Activated CD4-positive, alpha-beta T cell treated with anti-CD3 and anti-CD28 coated beads, Interleukin-10, Interleukin-2, amounts not matched to agents 100 ng/mL and 50 ng/mL, durations not matched to agents 16 hours and 8 hours (primary cell): ENCODE measurements around the gene DDX56.
"Not testable (repeated sequence)": the region's sequence is repeated elsewhere in the genome, so short reads cannot be mapped to it uniquely, and the experiment has no call there.

Experiments
- DNase-seq: peaks from one replicate; pipeline ENCODE4 v3.0.0-alpha.2; 2020

The DDX56 gene

GRCh38 chr7:44595934-44596635 lies 22.4 kb upstream of the DDX56 start:
- DNase-seq, result no peak

- DNase-seq, result no peak
Measured at GRCh38 chr7:44590910-44591309, 17.2 kb upstream of the DDX56 start.

GRCh38 chr7:44587843-44588711 lies 14.4 kb upstream of the DDX56 start:
- peak; percentile 68 for DNase-seq

GRCh38 chr7:44583146-44583865 lies 9.6 kb upstream of the DDX56 start:
- no peak for DNase-seq

- DNase-seq, result peak; percentile 100
Measured at GRCh38 chr7:44581879-44582603, 8.3 kb upstream of the DDX56 start, which contains the start of gene TMED4. TSS of gene TMED4 (minus strand) at chr7:44582231. CDS start at chr7:44582206, 25 bp downstream.

GRCh38 chr7:44580945-44581878 lies 7.5 kb upstream of the DDX56 start:
- peak; percentile 62 for DNase-seq

- DNase-seq, result no peak
Measured at GRCh38 chr7:44576228-44576627, 2.5 kb upstream of the DDX56 start.

- DNase-seq, result no peak
Measured at GRCh38 chr7:44575054-44575453, 1.3 kb upstream of the DDX56 start.

- DNase-seq, result no peak
Measured at GRCh38 chr7:44574287-44574872, 672 bp upstream of the DDX56 start.

GRCh38 chr7:44572771-44573170 lies 937 bp downstream of the DDX56 start:
- DNase-seq, result no peak

GRCh38 chr7:44569959-44570358 lies 3.7 kb downstream of the DDX56 start:
- DNase-seq, result no peak

GRCh38 chr7:44568771-44569560 lies 4.7 kb downstream of the DDX56 start:
- no peak for DNase-seq

GRCh38 chr7:44567884-44568283 lies 5.8 kb downstream of the DDX56 start:
- DNase-seq, result no peak

GRCh38 chr7:44566680-44567079 lies 7.0 kb downstream of the DDX56 start:
- DNase-seq, result no peak

GRCh38 chr7:44565795-44566559 lies 7.7 kb downstream of the DDX56 start:
- DNase-seq, result no peak

- DNase-seq, result peak; percentile 67
Measured at GRCh38 chr7:44565097-44565794, 8.5 kb downstream of the DDX56 start.

GRCh38 chr7:44564606-44565005 lies 9.1 kb downstream of the DDX56 start:
- DNase-seq, result no peak

GRCh38 chr7:44563171-44563679 lies 10.5 kb downstream of the DDX56 start:
- DNase-seq, result no peak

- not testable (repeated sequence) for DNase-seq
Measured at GRCh38 chr7:44562622-44562962, 11.1 kb downstream of the DDX56 start.
